AG10803 (cell line): ENCODE measurements around the gene NODAL.

Experiments
- DNase-seq: peaks from one replicate; pipeline ENCODE4 v3.0.0; 2010; ENCODE audit warnings: low read depth
- H3K4me3 ChIP-seq: 2 replicates; pipeline ENCODE4 v1.5.1; 2011; ENCODE audit warnings: mild to moderate bottlenecking, low read length, control low read depth
- TF ChIP-seq, protein P1 (sequence below): conservative IDR thresholded peaks from 2 replicates; pipeline ENCODE4 v1.5.1; 2011; ENCODE audit warnings: mild to moderate bottlenecking, low read length, control low read depth, inconsistent platforms

The NODAL gene

DNA sequence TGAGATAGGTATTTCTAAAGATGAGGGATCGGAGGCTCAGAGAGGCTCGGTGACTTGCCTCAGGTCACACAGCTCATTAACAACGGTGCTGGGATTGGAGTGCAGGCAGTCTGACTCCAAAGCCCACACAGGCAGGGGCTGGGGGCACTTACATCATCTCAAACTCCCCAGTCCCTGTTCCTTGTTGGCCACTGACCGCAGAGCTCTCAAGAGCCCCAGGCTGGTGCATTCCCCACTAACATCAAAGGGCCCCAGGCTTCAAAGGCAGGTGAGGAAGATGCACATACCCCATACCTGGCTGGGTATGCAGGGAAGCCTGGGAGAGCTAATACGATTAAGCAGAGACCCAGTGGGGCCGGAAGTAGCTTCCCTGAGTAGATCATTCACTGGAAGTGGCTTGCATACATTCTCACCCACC lies 13.7 kb upstream of the NODAL start:
- TF ChIP-seq, protein P1, sequence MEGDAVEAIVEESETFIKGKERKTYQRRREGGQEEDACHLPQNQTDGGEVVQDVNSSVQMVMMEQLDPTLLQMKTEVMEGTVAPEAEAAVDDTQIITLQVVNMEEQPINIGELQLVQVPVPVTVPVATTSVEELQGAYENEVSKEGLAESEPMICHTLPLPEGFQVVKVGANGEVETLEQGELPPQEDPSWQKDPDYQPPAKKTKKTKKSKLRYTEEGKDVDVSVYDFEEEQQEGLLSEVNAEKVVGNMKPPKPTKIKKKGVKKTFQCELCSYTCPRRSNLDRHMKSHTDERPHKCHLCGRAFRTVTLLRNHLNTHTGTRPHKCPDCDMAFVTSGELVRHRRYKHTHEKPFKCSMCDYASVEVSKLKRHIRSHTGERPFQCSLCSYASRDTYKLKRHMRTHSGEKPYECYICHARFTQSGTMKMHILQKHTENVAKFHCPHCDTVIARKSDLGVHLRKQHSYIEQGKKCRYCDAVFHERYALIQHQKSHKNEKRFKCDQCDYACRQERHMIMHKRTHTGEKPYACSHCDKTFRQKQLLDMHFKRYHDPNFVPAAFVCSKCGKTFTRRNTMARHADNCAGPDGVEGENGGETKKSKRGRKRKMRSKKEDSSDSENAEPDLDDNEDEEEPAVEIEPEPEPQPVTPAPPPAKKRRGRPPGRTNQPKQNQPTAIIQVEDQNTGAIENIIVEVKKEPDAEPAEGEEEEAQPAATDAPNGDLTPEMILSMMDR: no peak
- DNase-seq: no peak
- no peak overlapping the region for H3K4me3 ChIP-seq

DNA sequence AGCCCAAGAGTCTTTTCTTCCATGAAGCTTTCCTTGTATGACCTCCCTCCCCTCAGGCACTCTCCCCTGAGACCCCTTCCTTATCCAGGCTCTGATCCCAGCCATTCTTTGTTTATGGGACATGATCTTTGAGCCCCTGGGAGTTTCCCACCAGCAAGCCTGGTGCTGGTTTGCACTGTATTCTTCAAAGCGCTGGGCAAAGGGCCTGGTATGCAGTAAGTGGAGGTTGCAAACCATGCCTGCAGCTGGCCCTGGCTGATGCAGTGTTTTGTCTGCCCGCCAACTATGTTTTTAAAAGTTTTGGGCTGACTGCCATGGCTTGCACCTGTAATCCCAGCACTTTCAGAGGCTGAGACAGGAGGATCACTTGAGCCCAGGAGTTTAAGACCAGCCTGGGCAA lies 6.8 kb upstream of the NODAL start:
- DNase-seq: no peak
- TF ChIP-seq, protein P1: no peak
- no peak overlapping the region for H3K4me3 ChIP-seq

DNA sequence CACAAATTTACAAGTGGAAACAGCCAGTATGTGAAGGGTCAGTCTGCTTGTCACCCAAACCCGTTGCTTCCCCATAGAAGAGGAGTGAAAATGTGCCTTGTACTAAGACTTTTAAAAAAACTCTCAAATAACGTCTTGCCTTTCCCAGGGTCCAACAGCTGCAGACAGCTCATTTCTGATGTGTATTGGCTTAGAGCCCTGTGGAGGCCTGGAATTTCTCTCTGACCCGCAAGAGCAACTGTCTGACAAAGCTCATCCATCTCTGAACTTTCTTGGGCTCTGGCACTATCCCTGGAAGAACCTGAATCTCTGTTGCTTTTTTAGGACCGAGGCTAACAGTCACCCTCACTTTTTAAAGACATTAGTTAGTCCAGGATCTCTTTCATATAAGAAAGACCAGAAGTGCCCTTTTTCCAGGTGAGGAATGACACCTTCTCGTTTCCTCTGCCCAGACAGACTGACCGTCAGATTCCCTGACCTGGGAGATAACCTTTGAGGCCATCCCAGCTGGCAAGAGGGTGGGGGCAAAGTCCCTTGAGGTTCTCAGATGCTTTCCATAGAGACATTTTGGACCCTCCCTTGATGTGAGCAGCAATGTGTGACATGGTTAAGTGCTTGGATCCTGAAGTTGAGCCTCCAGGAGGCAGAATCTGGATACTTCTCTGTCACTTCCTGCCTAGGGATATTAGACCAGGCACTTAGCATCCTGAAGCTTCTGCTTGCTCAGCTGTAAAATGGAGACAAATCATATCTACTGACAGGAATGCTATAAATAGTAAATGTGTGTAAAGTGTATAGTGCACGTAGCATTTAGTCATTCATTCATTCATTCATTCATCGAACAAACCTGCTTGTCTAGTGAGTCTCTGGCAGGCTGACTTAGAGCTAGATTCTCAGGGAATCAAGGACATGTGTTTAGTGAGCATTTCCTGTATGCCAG lies 4.5 kb upstream of the NODAL start:
- no peak overlapping the region for H3K4me3 ChIP-seq
- peak; percentile 62 for DNase-seq
- TF ChIP-seq, protein P1: no peak

DNA sequence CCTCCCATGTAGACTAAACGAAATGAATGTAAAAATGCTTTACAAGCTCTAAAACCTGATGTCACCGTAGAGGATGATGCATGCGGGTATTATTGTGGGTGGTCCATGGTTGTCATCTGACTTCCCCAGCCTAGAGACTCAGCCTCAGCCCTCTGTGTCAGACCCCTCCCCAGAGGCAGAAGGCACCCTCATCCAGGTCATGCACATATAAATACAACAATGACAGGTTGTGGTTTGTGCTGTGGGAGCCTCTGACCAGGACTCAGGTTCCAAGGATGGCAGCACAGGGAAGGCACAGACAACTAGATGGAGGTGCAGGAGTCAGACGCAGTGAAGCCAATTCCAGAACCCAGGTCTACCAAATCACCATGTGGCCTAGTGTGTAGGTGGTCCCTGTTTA lies 3.3 kb upstream of the NODAL start:
- no peak for DNase-seq
- TF ChIP-seq, protein P1: no peak
- no peak overlapping the region for H3K4me3 ChIP-seq

DNA sequence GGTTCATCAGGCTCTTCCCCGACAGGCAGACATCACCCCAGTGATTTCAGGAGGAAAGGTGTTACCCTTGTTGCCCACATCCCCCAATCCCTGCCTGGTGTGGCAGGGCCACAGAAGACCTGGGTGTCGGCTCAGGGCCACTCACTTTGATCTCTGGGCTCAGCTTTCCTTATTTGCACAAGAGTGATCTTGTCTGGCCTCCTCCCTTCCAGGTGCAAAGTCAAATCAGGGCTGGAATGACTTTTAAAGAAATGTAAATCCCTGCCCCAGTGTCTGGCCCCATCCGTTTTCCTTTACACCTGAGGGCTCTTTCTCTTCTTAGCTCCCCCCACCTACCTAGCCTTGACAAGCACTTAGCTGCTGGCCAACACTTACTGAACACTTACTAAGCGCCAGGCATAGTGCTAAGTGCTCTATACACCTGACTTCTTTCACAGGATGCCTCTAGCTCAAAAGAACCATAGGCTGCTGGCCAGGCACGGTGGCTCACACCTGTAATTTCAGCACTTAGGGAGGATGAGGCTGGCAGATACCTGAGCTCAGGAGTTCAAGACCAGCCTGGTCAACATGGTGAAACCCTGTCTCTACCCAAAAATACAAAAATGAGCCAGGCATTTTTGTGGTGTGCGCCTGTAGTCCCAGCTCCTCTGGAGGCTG lies 979 bp upstream of the NODAL start:
- TF ChIP-seq, protein P1: no peak
- no peak overlapping the region for H3K4me3 ChIP-seq
- DNase-seq: no peak

DNA sequence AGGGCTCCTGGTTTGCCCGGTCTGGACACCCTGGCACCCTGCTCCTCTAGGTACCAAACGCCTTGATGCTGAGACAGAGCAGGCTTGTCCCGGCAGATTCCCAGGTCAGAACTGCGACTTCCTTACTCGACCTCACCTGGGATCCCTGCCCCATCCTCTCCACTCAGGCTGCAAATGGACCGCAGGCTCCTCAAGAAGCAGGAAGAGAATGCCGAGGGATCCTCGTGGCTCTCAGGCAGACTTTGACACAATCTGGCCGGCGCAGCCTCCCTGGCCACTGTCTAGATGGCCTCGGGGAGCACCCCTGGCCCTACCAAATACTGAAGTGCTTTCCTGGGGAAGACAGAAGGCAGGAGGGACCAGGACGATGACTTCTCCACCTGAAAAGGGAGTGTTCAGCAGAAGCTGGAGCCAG lies 421 bp upstream of the NODAL start:
- H3K4me3 ChIP-seq: no peak overlapping the region
- TF ChIP-seq, protein P1: no peak
- no peak for DNase-seq
